Transverse colon (tissue), 4 donors: Measurements from ENCODE around the gene CDC42BPG. TPM values are rescaled to one million over a fixed set of nuclear protein-coding genes. Genes with fewer than 3 reads are reported as not detected.

Experiments
- DNase-seq: peaks from one replicate; pipeline ENCODE4 v3.0.0-alpha.2; 2019
- H3K27ac ChIP-seq, 4 donors: fragments of 200-600 bp; sonication (generic); 2 replicates each; pipeline ENCODE4 v1.5.1; 2016 to 2018; ENCODE audit warnings: inconsistent platforms in 4 of 4
- H3K27me3 ChIP-seq: fragments of 200-600 bp; sonication (generic); 2 replicates; pipeline ENCODE4 v1.5.1; 2017; ENCODE audit warnings: inconsistent platforms
- H3K36me3 ChIP-seq, 4 donors: fragments of 200-600 bp; sonication (generic); 2 replicates each; pipeline ENCODE4 v1.5.1; 2017 to 2019; ENCODE audit warnings: inconsistent platforms in 4 of 4
- H3K4me1 ChIP-seq, 4 donors: fragments of 200-600 bp; sonication (generic); 2 replicates each; pipeline ENCODE4 v1.5.1; 2017 to 2020; ENCODE audit warnings: inconsistent platforms in 4 of 4
- H3K4me3 ChIP-seq, 4 donors: fragments of 200-600 bp; sonication (generic); 1 replicate in 1 of 4; 2 replicates in 3 of 4; pipeline versions ENCODE4 v1.5.1 to v1.6.1; 2017 to 2019; ENCODE audit warnings: inconsistent platforms in 4 of 4
- H3K9me3 ChIP-seq, 2 donors: fragments of 200-600 bp; sonication (generic); 2 replicates each; pipeline ENCODE4 v1.5.1; 2017 to 2019; ENCODE audit warnings: inconsistent platforms in 2 of 2
- CTCF ChIP-seq, 5 experiments: fragments of 200-600 bp in 3 of 5; fragments of 450-650 bp in 2 of 5; sonication (generic) in 3 of 5; IDR thresholded peaks; 1 replicate in 2 of 5; 2 replicates in 3 of 5; pipeline ENCODE4 v1.5.1; 2016 to 2017; ENCODE audit warnings: antibody characterized with exemption in 5 of 5, inconsistent platforms in 3 of 5, mild to moderate bottlenecking in 2 of 5, moderate library complexity in 1 of 5
- EP300 ChIP-seq: sonication (generic); formaldehyde crosslinking; IDR thresholded peaks from one replicate; pipeline ENCODE4 v1.6.1; 2017; ENCODE audit warnings: antibody characterized with exemption, low read depth
- POLR2A ChIP-seq: fragments of 450-650 bp; IDR thresholded peaks from one replicate; pipeline ENCODE4 v1.6.1; 2016; ENCODE audit warnings: antibody characterized with exemption, mild to moderate bottlenecking, moderate library complexity
- POLR2AphosphoS5 ChIP-seq, 3 donors: sonication (generic); formaldehyde crosslinking; IDR thresholded peaks; one replicate each; pipeline ENCODE4 v1.6.1; 2016; ENCODE audit warnings: antibody characterized with exemption in 3 of 3
- WGBS, 2 donors: methylation state at CpG; one replicate each; pipeline ENCODE4 v1.1.5; 2018; ENCODE audit warnings: low coverage in 1 of 2; 5-methylcytosine and 5-hydroxymethylcytosine counted together
- in situ Hi-C, 4 donors: fragments of 200-750 bp; cut with MboI; loops; one replicate each; pipeline versions ENCODE4 v1.15.0 to v1.15.1; 2017; ENCODE audit warnings: low sequenced_read_pairs in 3 of 4, low pct_ligation_motif_present in 1 of 4, low pct_unique_long_range_greater_than_20kb in 1 of 4
- intact Hi-C: fragments of 100-400 bp; cut with DNase I; formaldehyde crosslinking; loops from one replicate; pipeline ENCODE4 v1.15.1; 2023; ENCODE audit warnings: low total_unique reads
- total RNA-seq, 4 donors: library from RNA; depleted of rRNA; stranded (reverse); fragments of >200 nt; gene quantifications; one replicate each; pipeline ENCODE4 v1.1.0, GENCODE V29; 2016

CDC42BPG gene
- total RNA-seq, 4 donors from 2014 or later = 32.6 to 82.3 (median 46.9) TPM

DNA sequence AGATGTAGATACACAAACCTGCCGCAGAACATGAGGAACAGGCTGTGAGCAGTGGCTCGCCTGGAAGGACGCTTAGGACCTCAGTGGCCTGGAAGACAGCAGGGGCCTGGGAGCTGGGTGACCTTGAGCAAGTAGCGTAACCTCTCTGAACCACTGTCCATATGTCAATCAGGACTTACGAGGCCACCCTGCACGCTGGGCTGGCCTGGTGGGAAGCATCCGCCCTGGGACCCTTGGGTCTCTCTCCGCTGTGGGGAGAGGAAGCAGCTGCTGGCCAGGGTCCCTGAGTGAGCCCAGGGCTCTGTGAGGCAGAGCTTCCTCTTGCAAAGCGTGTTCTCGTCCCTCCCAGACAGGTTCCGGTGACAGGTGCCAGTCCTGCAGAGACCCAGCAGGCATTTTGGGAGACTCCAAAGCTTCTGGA, 48.0 kb upstream of the CDC42BPG start:
- TF ChIP-seq POLR2AphosphoS5 (IDR thresholded peaks at IDR 0.05) (peak in 1 of 3 donors; percentile 66), EP300 (no peak)
- 37 to 39% methylated on average over 2 to 11 of the region's 11 CpGs for WGBS, 2 donors
- in situ Hi-C loops = loop anchor here in 3 of 4 donors (5.0 to 10.0 kb wide), 2 partner anchors 45 to 48 kb away; partner anchors contain the start of gene CDC42BPG (in 1 of the 3)
- no peaks in the 10 kb centered on the region for H3K9me3 ChIP-seq
- peak overlapping the region; percentile 21 to 72 (median 60) for H3K4me3 ChIP-seq
- no peaks in the 10 kb centered on the region for H3K27me3 ChIP-seq
- intact Hi-C loops = no loop called here
- peaks cover 0 to 4% (median 2%) of the 10 kb centered on the region in 4 donors for H3K36me3 ChIP-seq
- DNase-seq = peak; percentile 39
- peak overlapping the region; percentile 88 to 96 (median 94) for H3K27ac ChIP-seq
- peaks cover 19 to 31% (median 24%) of the 10 kb centered on the region in 4 donors for H3K4me1 ChIP-seq

GRCh38 chr11:64891880-64892279, 47.4 kb upstream of the CDC42BPG start:
- WGBS, 2 donors = 0 to 47% methylated on average over 1 to 5 of the region's 5 CpGs
- in situ Hi-C loops = loop anchor here in 3 of 4 donors (5.0 to 10.0 kb wide), 2 partner anchors 45 to 47 kb away; partner anchors contain the start of gene CDC42BPG (in 1 of the 3)

DNA sequence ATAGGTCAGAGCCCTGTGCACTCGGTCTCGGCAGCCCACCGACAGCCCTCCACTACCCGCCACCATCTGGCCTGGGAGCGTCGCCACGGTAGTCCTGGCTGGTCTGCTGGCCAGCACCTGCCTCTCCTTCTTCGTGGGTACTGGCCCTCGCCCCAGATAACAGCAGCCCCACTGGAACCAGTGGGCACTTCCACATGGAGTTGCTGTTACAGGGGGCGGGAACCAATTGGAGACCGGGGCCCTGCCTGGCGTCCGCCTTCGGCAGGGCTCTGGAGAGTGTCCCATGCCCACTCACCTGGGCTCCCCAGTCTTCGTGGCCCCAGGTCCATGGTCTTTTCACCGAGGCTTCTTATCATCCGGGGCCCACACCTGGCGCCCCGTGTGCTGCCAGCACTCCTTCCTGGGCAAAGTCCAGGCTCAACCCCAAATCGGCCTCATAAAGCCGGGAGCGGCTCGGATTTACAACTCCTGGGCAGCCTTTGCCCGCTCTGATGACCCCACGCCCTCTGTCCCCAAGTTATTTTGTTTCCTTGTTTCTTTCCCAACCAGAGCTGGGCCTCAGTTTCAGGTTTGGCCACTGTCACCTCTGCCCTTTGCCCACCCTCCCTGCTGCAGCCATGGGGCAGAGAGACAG, 46.9 kb upstream of the CDC42BPG start:
- peak overlapping the region; percentile 88 to 96 (median 94) for H3K27ac ChIP-seq
- TF ChIP-seq POLR2A (peak; percentile 72), CTCF (IDR thresholded peaks at IDR 0.05) (no peak), EP300 (peak; percentile 80), POLR2AphosphoS5 (IDR thresholded peaks at IDR 0.05) (peak in 2 of 3 donors; percentile 73 to 85)
- in situ Hi-C loops (loop anchor here in 3 of 4 donors (5.0 to 10.0 kb wide), 2 partner anchors 44 to 47 kb away; partner anchors contain the start of gene CDC42BPG (in 1 of the 3)), intact Hi-C loops (no loop called here)
- no peaks in the 10 kb centered on the region for H3K9me3 ChIP-seq
- no peaks in the 10 kb centered on the region for H3K27me3 ChIP-seq
- peak; percentile 87 for DNase-seq
- 37 to 68% methylated on average over 6 to 25 of the region's 25 CpGs for WGBS, 2 donors
- peaks cover 20 to 38% (median 24%) of the 10 kb centered on the region in 4 donors for H3K4me1 ChIP-seq
- H3K36me3 ChIP-seq = peaks cover 0 to 3% (median 0%) of the 10 kb centered on the region in 4 donors
- peak overlapping the region; percentile 21 to 72 (median 60) for H3K4me3 ChIP-seq

More at GRCh38 chr11:64891880-64892279, 47.4 kb upstream of the CDC42BPG start:
- intact Hi-C loops = no loop called here
- Histone ChIP-seq H3K27me3 (no peaks in the 10 kb centered on the region), H3K27ac (peak overlapping the region; percentile 88 to 96 (median 94)), H3K9me3 (no peaks in the 10 kb centered on the region), H3K4me1 (peaks cover 20 to 37% (median 24%) of the 10 kb centered on the region in 4 donors), H3K36me3 (peaks cover 0 to 3% (median 0%) of the 10 kb centered on the region in 4 donors), H3K4me3 (peak overlapping the region; percentile 21 to 72 (median 60))
- no peak for DNase-seq
- TF ChIP-seq POLR2AphosphoS5 (IDR thresholded peaks at IDR 0.05) = no peak

GRCh38 chr11:64890522-64890939, 46.1 kb upstream of the CDC42BPG start:
- TF ChIP-seq POLR2AphosphoS5 (IDR thresholded peaks at IDR 0.05) (peak in 1 of 3 donors; percentile 2), POLR2A (no peak)
- intact Hi-C loops = no loop called here
- H3K4me1 ChIP-seq = peaks cover 20 to 46% (median 24%) of the 10 kb centered on the region in 4 donors

GRCh38 chr11:64888729-64889511, 44.5 kb upstream of the CDC42BPG start:
- peak overlapping the region; percentile 88 to 96 (median 94) for H3K27ac ChIP-seq

More at GRCh38 chr11:64890522-64890939, 46.1 kb upstream of the CDC42BPG start:
- in situ Hi-C loops = loop anchor here in 3 of 4 donors (5.0 to 10.0 kb wide), 2 partner anchors 43 to 46 kb away; partner anchors contain the start of gene CDC42BPG (in 1 of the 3)
- H3K27me3 ChIP-seq = no peaks in the 10 kb centered on the region
- H3K27ac ChIP-seq = peak overlapping the region; percentile 88 to 96 (median 94)
- H3K36me3 ChIP-seq = peaks cover 0 to 3% (median 0%) of the 10 kb centered on the region in 4 donors
- no peaks in the 10 kb centered on the region for H3K9me3 ChIP-seq
- H3K4me3 ChIP-seq = peak overlapping the region; percentile 14 to 72 (median 60)
- WGBS, 2 donors = 60% methylated on average over 7 of the region's 7 CpGs; no CpG with 5 or more reads in 1 of the 2 donors
- peak; percentile 37 for DNase-seq

More at GRCh38 chr11:64888729-64889511, 44.5 kb upstream of the CDC42BPG start:
- TF ChIP-seq CTCF (IDR thresholded peaks at IDR 0.05) = no peak
- TF ChIP-seq POLR2AphosphoS5 (IDR thresholded peaks at IDR 0.05) = peak; percentile 22 to 93 (median 76)
- TF ChIP-seq POLR2A = peak; percentile 77
- no peak for TF ChIP-seq EP300
- intact Hi-C loops = no loop called here
- WGBS, 2 donors = 53% methylated on average over 9 of the region's 9 CpGs; no CpG with 5 or more reads in 1 of the 2 donors
- H3K4me3 ChIP-seq = peak overlapping the region in 2 of 4 donors; percentile 54 to 66
- in situ Hi-C loops = no loop called here
- peaks cover 12 to 41% (median 16%) of the 10 kb centered on the region in 4 donors for H3K4me1 ChIP-seq
- peak; percentile 85 for DNase-seq
- H3K9me3 ChIP-seq = no peaks in the 10 kb centered on the region
- H3K27me3 ChIP-seq = no peaks in the 10 kb centered on the region
- peaks cover 0 to 3% (median 0%) of the 10 kb centered on the region in 4 donors for H3K36me3 ChIP-seq
